Skeletal muscle satellite cell (primary cell): ENCODE results near the gene SLAMF9.

Experiments used
- H3K27me3 ChIP-seq: 2 replicates; pipeline ENCODE4 v1.7.0; 2013; ENCODE audit warnings: low read length; ENCODE audit not compliant: control insufficient read depth, insufficient read depth
- H3K36me3 ChIP-seq: 2 replicates; pipeline ENCODE4 v1.7.0; 2013; ENCODE audit warnings: mild to moderate bottlenecking, control low read depth, low read length; ENCODE audit not compliant: insufficient read depth
- H3K4me1 ChIP-seq: 2 replicates; pipeline ENCODE4 v1.7.0; 2013; ENCODE audit warnings: low read length; ENCODE audit not compliant: control insufficient read depth, insufficient read depth
- H3K4me2 ChIP-seq: 2 replicates; pipeline ENCODE4 v1.7.0; 2013; ENCODE audit warnings: mild to moderate bottlenecking, low read length
- H3K4me3 ChIP-seq: 2 replicates; pipeline ENCODE4 v1.7.0; 2013; ENCODE audit warnings: low read length
- H3K9ac ChIP-seq: 2 replicates; pipeline ENCODE4 v1.7.0; 2013; ENCODE audit warnings: mild to moderate bottlenecking, low read depth, low read length, moderate library complexity
- H3K9me3 ChIP-seq: replicated peaks from 2 replicates; pipeline ENCODE4 v1.7.0; 2013; ENCODE audit warnings: mild to moderate bottlenecking, control low read depth, low read length

The SLAMF9 gene

DNA sequence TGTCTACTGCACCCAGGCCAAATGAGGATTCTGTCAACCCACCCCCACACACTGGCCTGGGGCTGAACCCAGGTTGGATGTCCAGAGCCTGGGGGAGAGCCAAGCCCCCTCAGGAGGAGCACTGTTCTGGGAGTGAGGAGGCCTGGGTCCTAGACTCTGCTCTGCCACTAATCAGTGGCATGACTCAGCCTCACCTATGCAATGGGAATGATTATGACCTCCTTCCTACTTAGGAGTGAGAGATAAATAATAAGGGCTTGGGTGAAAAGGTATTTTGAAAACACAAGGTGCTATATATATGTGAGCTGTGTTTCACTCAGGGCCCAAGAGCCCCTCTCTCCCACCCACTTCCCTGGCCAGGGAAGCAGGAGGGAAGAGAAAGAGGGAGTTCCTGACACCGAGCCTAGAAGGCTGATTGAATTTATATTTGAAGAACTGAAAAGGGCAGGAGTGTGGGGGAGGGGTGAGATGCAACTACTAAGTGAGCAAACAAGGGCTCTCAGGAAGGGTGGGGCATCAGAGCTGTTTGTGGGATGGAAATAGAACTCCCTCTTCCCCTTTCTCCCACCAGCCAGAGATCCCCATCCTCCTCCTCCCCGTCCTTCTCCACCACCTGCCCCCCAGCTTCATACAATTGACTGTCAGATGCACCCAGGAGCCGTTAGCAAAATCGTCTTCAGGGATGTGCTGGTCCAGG is 16.8 kb downstream of the SLAMF9 start:
- Histone ChIP-seq H3K4me3 (no peak overlapping the region), H3K9ac (no peak overlapping the region), H3K27me3 (peaks cover 47% of the 10 kb centered on the region), H3K9me3 (no peaks in the 10 kb centered on the region), H3K4me2 (no peak overlapping the region), H3K36me3 (no peaks in the 10 kb centered on the region), H3K4me1 (no peaks in the 10 kb centered on the region)

DNA sequence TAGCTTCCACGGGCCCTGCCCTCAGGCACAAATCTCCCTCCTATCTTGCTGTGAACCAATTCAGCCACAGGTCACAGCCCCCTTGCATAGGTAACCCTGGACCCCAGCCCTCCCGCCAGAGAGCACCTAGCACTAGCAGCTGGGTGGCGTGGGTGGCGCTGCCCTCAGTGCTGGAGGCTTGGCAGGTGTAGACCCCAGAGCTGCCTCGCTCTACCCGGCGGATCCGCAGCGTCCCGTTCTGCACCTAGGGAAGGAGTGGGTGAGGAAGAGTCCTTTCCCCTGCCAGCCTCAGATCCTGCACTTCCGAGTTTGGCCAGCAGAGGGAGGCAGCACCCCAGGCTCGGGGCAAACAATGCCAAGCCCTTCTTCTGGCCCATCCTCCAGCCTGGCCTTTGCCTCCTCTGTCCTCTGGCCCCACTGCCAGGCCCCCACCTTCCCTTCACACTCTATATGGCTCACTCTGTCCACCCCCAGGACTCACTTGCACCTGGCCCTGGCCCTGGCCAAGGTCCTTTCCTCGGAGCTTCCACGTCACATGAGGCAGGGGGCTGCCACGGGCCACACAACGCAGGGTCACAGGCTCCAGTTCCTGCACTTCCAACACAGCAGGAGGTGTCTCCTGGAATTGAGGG is 17.6 kb downstream of the SLAMF9 start:
- H3K36me3 ChIP-seq, result no peaks in the 10 kb centered on the region
- no peaks in the 10 kb centered on the region for H3K9me3 ChIP-seq
- no peak overlapping the region for H3K4me3 ChIP-seq
- no peak overlapping the region for H3K9ac ChIP-seq
- H3K4me2 ChIP-seq, result no peak overlapping the region
- no peaks in the 10 kb centered on the region for H3K4me1 ChIP-seq
- H3K27me3 ChIP-seq, result peaks cover 42% of the 10 kb centered on the region

DNA sequence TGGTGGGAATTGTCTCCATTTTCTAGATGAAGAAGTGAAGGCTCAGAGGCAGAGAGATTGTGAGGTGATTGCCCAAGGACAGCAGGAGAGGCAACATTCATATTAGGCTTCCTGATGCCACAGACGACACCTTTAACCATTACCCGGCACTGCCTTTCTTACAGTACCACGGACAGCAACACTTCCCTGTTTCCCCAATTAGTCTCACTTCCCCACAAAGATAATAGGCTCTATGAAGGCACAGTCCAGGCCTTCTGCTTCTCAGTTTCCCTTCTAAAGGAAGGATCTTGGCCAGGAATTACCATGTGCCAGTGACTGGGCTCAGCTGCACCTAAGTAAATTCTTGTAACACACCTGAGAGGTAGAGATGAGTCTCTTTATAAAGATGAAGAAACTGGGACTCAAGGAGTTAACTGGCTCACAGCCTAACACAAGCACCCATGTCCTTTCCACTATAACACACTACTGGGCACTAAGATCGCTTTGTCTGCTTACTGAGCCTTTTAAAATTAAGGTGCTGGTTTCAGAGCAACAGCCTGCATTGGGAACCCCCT is 18.2 kb downstream of the SLAMF9 start:
- no peaks in the 10 kb centered on the region for H3K4me1 ChIP-seq
- H3K27me3 ChIP-seq, result peaks cover 37% of the 10 kb centered on the region
- no peak overlapping the region for H3K9ac ChIP-seq
- H3K4me3 ChIP-seq, result no peak overlapping the region
- no peaks in the 10 kb centered on the region for H3K36me3 ChIP-seq
- H3K9me3 ChIP-seq, result no peaks in the 10 kb centered on the region
- no peak overlapping the region for H3K4me2 ChIP-seq

DNA sequence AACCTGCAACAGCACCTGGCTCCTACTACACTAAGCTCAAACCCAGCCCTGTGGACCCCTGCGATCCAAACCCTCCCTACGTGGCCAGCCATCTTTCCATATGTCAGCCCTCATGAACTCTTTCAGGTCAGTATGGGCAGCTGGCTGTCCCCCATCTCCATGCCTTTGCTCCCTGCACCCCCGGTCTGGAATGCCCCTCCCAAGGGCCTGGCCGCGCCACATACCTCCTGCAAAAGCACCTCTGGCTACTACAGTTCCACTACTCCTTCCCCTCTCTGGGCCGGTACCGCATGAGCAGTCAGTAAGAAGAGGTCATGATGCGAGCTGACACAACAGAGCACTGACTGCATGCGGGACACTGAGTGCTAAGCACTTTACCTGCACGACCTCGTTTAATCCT is 18.7 kb downstream of the SLAMF9 start:
- H3K9me3 ChIP-seq, result no peaks in the 10 kb centered on the region
- H3K9ac ChIP-seq, result no peak overlapping the region
- no peaks in the 10 kb centered on the region for H3K36me3 ChIP-seq
- no peak overlapping the region for H3K4me3 ChIP-seq
- H3K27me3 ChIP-seq, result peaks cover 35% of the 10 kb centered on the region
- H3K4me1 ChIP-seq, result no peaks in the 10 kb centered on the region
- no peak overlapping the region for H3K4me2 ChIP-seq

DNA sequence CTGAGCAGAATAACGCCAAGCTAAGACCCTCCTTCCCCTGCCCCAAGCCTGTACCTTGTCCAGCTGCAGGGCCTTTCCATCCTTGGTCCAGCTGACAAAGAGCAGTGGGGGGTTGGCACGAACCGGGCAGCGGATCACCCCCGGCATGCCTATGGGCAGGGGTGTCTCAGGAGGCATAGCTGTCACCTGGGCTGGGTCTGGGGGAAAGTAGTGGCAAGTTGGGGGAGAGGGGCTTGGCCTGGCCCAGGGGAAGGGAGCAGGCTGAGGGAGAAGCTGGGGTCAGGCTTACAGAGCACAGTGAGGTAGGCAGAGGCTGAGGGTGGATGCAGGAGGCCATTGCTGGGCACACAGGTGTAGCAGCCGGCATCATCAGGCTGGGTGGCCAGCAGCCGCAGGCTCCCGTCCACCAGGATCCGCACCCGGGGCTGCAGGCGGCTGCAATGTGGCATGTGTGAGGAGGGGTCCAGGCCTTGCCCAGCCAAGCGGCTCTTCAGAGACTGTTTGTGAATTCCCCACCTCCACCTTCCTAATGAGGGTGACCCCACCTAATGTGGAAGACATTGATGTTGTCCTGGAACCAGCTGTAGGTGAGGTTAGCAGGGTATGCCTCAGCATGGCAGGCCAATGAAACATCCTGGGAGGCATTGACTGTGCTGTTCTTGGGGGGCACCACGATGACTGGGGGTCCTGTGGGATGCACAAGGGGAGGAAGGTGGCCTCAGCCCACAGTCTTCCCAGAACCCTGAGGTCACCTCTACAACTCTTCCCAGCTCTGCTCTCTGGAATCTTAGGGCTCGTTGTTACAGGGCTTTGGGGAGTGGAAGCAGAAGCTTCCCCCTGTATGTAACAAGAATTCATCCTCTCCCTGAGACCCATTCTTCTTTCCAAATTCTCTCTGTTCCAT is 19.6 kb downstream of the SLAMF9 start:
- no peaks in the 10 kb centered on the region for H3K36me3 ChIP-seq
- no peak overlapping the region for H3K4me3 ChIP-seq
- no peak overlapping the region for H3K4me2 ChIP-seq
- no peak overlapping the region for H3K9ac ChIP-seq
- H3K4me1 ChIP-seq, result no peaks in the 10 kb centered on the region
- H3K27me3 ChIP-seq, result peaks cover 31% of the 10 kb centered on the region
- H3K9me3 ChIP-seq, result no peaks in the 10 kb centered on the region

DNA sequence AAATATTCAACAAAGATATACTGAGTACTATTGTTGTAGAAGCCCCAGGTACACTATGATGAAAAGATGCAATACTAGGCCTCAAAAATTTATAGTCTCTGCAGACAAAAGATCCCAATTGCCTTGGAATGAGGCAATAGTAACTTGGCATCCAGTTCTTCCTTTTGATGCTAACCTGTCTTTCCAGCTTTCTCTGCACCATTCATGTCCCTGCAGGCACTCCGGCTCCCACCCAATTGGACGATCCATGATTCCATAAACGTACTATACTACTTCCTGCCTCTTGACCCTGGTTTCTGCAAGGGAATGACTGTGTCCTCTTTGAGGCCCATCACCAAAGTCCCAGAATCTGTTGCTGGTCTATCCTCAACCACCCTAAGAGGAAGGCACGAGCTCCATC is 20.7 kb downstream of the SLAMF9 start:
- Histone ChIP-seq H3K36me3 (no peaks in the 10 kb centered on the region), H3K4me3 (no peak overlapping the region), H3K4me1 (no peaks in the 10 kb centered on the region), H3K9me3 (no peaks in the 10 kb centered on the region), H3K27me3 (peaks cover 27% of the 10 kb centered on the region), H3K4me2 (no peak overlapping the region), H3K9ac (no peak overlapping the region)

DNA sequence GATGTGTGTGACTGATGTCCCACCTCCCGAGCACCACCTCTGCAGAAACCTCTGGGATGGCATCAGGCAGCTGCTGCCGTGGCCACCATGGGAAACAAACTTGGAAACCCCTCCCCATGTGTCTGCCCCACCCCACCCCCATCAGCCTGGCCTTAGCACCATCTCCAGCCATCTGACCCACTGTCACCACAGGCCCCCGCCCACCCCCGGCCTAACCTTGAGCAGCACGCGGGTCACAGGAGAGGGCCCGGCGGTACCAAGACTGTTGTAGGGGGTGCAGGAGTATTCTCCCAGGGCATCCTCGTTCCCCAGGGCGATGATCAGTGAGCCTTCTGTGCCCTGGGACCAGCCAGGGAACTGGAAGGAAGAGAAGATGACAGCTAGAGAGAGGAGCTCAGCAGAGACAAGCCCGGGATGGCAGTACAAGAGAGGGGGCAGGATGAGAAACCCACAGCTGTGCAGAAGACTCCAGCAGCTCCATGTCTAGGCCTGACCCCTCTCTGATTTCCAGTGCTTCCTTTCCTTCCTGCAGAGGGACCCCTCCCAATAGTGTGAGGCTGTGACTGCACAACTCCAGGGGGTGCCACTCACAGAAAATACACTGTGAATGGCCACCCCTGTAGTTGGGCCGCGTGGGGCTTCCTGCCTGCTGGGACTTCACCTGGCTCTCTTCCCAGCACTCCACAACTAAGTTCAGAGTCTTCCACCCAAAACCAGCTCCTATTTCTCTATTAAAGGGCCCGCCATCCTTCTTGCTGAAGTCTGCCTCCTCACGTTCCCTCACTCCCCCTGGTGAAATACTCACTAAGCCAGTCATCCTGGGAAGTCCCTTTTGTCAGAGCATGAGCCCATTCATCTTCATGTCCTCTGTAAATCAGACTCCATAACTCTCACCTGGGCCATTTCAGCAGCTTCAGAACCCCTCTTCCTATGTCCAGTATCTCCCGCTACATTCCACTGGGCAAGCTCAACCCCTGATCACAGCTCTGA is 21.4 kb downstream of the SLAMF9 start:
- H3K9ac ChIP-seq, result no peak overlapping the region
- H3K36me3 ChIP-seq, result no peaks in the 10 kb centered on the region

DNA sequence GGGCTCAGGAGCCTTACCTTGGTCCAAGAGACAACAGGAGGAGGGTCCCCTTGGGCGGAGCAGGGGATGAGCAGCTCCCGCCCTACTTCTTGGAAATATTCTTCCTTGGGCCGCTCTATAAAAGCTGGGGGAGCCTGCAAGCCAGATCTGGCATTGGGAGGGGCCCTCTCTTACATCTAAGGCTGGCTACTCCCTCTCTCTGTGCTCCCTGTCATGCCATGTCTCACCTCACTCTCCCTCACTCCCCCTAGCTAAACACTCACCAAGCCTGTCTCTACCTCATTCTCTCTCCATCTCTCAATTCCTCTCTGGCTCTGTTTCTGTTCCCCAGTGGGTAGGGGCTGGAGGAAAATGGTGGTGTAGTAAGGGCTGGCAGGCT is 22.3 kb downstream of the SLAMF9 start:
- H3K9me3 ChIP-seq, result no peaks in the 10 kb centered on the region
- no peaks in the 10 kb centered on the region for H3K4me1 ChIP-seq
- H3K36me3 ChIP-seq, result no peaks in the 10 kb centered on the region
- no peak overlapping the region for H3K4me3 ChIP-seq
- H3K4me2 ChIP-seq, result no peak overlapping the region
- H3K27me3 ChIP-seq, result peaks cover 21% of the 10 kb centered on the region
- H3K9ac ChIP-seq, result no peak overlapping the region

More for the DNA sequence above, 21.4 kb downstream of the SLAMF9 start:
- no peak overlapping the region for H3K4me3 ChIP-seq
- H3K4me2 ChIP-seq, result no peak overlapping the region
- H3K9me3 ChIP-seq, result no peaks in the 10 kb centered on the region
- peaks cover 21% of the 10 kb centered on the region for H3K27me3 ChIP-seq
- H3K4me1 ChIP-seq, result no peaks in the 10 kb centered on the region

DNA sequence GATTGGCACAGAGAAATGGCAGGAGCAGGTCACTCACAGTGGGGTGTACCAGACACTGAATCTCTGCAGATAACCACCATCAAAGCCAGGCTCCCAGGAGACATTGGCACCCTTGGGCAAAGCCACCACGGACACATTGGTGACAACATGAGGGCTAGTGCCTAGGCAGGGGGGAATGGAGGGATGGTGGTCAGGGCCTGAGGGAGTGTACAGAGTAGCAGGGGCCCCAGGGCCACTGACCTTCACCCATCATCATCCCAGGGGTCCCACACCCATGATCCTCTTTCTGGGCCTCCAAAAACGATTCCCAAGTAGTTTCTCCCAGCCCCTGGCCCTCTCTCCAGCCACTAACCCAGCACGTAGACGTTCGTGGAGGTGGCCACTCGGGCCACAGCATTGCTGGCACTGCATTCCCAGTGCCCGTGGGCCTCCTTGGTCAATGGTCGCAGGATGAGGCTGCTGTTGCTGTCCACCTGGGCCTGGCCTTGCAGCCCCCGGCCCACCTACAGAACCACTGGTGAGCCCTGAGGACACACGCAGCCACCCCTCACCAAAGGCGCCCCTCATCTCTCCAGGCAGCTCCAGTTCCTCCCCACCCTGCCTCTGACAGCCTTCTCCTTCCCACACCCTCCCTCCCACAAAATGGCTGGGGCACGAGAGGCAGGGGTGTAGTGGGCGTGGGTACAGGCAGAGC is 22.8 kb downstream of the SLAMF9 start:
- Histone ChIP-seq H3K4me2 (no peak overlapping the region), H3K27me3 (peaks cover 21% of the 10 kb centered on the region), H3K9ac (no peak overlapping the region), H3K36me3 (no peaks in the 10 kb centered on the region), H3K4me1 (no peaks in the 10 kb centered on the region), H3K9me3 (no peaks in the 10 kb centered on the region), H3K4me3 (no peak overlapping the region)

DNA sequence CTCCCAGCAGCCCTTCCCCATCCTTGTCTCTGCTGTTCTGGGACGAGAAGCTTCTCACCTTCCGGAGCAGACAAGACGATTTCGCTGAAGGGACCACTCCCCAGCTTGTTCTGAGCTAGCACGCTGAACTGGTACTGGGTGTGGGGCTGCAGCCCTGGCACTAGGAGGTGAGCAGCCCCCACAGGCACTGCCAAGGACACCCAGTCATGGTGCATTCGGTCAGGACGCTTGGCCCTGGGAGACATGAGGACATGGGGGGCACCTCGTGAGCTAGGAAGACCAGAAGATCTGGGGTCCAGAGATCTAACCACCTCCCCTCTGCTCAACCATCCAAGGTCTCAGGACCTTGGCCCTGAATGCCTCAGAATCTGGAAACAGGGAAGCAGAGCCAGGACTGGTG is 23.4 kb downstream of the SLAMF9 start:
- Histone ChIP-seq H3K36me3 (no peaks in the 10 kb centered on the region), H3K4me1 (peaks cover 5% of the 10 kb centered on the region), H3K4me2 (no peak overlapping the region), H3K9ac (no peak overlapping the region), H3K9me3 (no peaks in the 10 kb centered on the region), H3K27me3 (peaks cover 15% of the 10 kb centered on the region), H3K4me3 (no peak overlapping the region)
